Gastrocnemius medialis (tissue), 4 donors: ENCODE data around the gene GFER. TPM values are rescaled to one million over a fixed set of nuclear protein-coding genes. Genes with fewer than 3 reads are reported as not detected.

Experiments
- ATAC-seq, 2 donors: fragments of 150-250 bp; one replicate each; pipeline ENCODE4 v1.9.1; 2016
- DNase-seq, 2 donors: peaks; one replicate each; pipeline ENCODE4 v3.0.0-alpha.2; 2019
- H3K27ac ChIP-seq, 4 donors: fragments of 200-600 bp; sonication (generic); 1 replicate in 1 of 4; 2 replicates in 3 of 4; pipeline ENCODE4 v1.5.1; 2016 to 2018; ENCODE audit warnings: mild to moderate bottlenecking in 2 of 4, moderate library complexity in 1 of 4
- H3K27me3 ChIP-seq, 3 donors: fragments of 200-600 bp; sonication (generic) in 2 of 3; 1 replicate in 1 of 3; 2 replicates in 2 of 3; pipeline versions ENCODE4 v1.5.1 to v1.6.0; 2016 to 2019; ENCODE audit warnings: mild to moderate bottlenecking in 1 of 3, moderate library complexity in 1 of 3
- H3K36me3 ChIP-seq, 2 donors: fragments of 200-600 bp; sonication (generic) in 1 of 2; one replicate each; pipeline ENCODE4 v1.5.1; 2017 to 2018
- H3K4me1 ChIP-seq, 2 donors: fragments of 200-600 bp; sonication (generic) in 1 of 2; one replicate each; pipeline ENCODE4 v1.5.1; 2016 to 2017; ENCODE audit warnings: mild to moderate bottlenecking in 2 of 2
- H3K4me3 ChIP-seq, 4 donors: fragments of 200-600 bp; sonication (generic) in 3 of 4; 1 replicate in 1 of 4; 2 replicates in 3 of 4; pipeline ENCODE4 v1.5.1; 2016 to 2019; ENCODE audit warnings: mild to moderate bottlenecking in 2 of 4
- H3K9me3 ChIP-seq, 3 donors: fragments of 200-600 bp; sonication (generic) in 2 of 3; 1 replicate in 1 of 3; 2 replicates in 2 of 3; pipeline ENCODE4 v1.5.1; 2016 to 2019
- POLR2A ChIP-seq, 2 donors: fragments of 450-650 bp; IDR thresholded peaks; one replicate each; pipeline ENCODE4 v1.6.1; 2017; ENCODE audit warnings: antibody characterized with exemption in 2 of 2, mild to moderate bottlenecking in 2 of 2, moderate library complexity in 2 of 2
- in situ Hi-C, 4 donors: fragments of 200-750 bp; cut with MboI; loops; one replicate each; pipeline versions ENCODE4 v1.15.0 to v1.8.0; 2017; ENCODE audit warnings: low sequenced_read_pairs in 4 of 4
- intact Hi-C: fragments of 100-400 bp; cut with DNase I; formaldehyde crosslinking; loops from one replicate; pipeline ENCODE4 v1.15.1; 2023; ENCODE audit warnings: low total_unique reads
- total RNA-seq, 4 donors: library from RNA; depleted of rRNA; stranded (reverse); fragments of >200 nt; gene quantifications; one replicate each; pipeline versions ENCODE4 v1.1.0 to v1.2.3, GENCODE V29; 2016
- TF ChIP-seq, protein P1 (sequence below), 5 experiments: fragments of 450-650 bp in 3 of 5; fragments of 200-600 bp in 2 of 5; sonication (generic) in 2 of 5; IDR thresholded peaks in 4 of 5; conservative IDR thresholded peaks in 1 of 5; 1 replicate in 4 of 5; 2 replicates in 1 of 5; pipeline ENCODE4 v1.5.1; 2016 to 2019; ENCODE audit warnings: antibody characterized with exemption in 5 of 5, mild to moderate bottlenecking in 3 of 5, moderate library complexity in 3 of 5

GFER gene
- total RNA-seq, 4 donors from 2014 or later = 16.3 to 27.0 (median 20.1) TPM

DNA sequence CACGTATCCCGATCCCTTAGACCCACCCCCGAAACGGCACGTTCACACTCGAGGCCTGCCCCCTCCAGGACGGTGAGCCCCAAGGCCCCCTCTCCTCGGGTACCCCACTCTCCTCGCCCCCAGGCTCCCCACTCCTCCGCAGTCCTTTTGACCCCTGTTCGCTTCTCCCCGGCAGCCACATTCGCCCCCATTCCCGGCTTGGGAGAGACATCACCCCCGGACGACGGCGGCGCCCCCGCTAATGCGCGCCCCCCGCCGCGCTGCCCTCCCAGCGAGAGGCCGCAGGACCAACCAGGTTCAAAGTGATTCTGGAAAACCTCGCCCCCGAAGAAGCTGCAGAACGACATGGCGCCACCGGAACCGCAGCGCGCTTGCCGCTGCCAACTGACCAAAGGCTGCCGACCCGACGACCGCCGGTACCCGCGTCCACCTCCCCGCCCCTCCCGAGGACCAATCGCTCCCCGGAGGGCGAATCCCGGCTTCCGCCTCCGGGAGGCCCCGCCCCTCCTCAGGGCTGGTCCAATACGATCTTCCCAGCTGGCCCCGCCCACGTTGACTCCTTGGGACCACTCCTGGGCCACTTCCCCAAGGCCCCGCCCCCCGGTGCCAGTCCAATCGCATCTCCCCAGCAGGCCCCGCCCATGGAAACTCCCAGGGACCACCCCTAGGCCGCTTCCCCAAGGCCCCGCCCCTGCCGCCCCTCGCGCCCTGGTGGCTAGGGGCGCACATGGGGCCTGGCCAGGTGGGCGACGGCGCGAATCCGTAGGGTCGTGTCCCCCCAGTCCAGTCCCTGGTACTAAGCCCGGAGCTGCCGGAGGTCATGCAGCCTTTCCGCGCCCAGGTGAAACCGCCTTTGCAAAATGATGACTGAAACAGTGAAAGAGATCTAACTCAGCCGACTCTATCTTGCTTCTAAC lies 40.9 kb upstream of the GFER start, which contains the start of gene MSRB1:
MSRB1 (minus strand) TSS at position 390 of the 917 bp plus-strand sequence; CDS start at position 347, 43 bp downstream.
- TF ChIP-seq POLR2A (IDR thresholded peaks at IDR 0.05) = peak; percentile 98 to 100
- TF ChIP-seq, protein P1, sequence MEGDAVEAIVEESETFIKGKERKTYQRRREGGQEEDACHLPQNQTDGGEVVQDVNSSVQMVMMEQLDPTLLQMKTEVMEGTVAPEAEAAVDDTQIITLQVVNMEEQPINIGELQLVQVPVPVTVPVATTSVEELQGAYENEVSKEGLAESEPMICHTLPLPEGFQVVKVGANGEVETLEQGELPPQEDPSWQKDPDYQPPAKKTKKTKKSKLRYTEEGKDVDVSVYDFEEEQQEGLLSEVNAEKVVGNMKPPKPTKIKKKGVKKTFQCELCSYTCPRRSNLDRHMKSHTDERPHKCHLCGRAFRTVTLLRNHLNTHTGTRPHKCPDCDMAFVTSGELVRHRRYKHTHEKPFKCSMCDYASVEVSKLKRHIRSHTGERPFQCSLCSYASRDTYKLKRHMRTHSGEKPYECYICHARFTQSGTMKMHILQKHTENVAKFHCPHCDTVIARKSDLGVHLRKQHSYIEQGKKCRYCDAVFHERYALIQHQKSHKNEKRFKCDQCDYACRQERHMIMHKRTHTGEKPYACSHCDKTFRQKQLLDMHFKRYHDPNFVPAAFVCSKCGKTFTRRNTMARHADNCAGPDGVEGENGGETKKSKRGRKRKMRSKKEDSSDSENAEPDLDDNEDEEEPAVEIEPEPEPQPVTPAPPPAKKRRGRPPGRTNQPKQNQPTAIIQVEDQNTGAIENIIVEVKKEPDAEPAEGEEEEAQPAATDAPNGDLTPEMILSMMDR (IDR thresholded peaks at IDR 0.05 in 4 of 5, conservative IDR thresholded peaks at IDR 0.05 in 1 of 5) = peak in 1 of 5 experiments; percentile 18
- H3K4me3 ChIP-seq = peak within 1 kb of the TSS; percentile 81 to 99 (median 94)
- in situ Hi-C loops = no loop called here
- peaks cover 2 to 26% of the 10 kb centered on the region in 2 donors for H3K36me3 ChIP-seq
- H3K4me1 ChIP-seq = peaks cover 29 to 58% of the 10 kb centered on the region in 2 donors
- no peaks in the 10 kb centered on the region for H3K27me3 ChIP-seq
- peak; percentile 100 for DNase-seq
- H3K27ac ChIP-seq = peak within 1 kb of the TSS; percentile 98 to 100 (median 98)
- ATAC-seq = peak; percentile 59 to 80
- no peaks in the 10 kb centered on the region for H3K9me3 ChIP-seq
- intact Hi-C loops = loop anchor here (10.0 kb wide), 1 partner anchor 592 kb away; the partner anchor contains the start of genes CEMP1 and PDPK1

DNA sequence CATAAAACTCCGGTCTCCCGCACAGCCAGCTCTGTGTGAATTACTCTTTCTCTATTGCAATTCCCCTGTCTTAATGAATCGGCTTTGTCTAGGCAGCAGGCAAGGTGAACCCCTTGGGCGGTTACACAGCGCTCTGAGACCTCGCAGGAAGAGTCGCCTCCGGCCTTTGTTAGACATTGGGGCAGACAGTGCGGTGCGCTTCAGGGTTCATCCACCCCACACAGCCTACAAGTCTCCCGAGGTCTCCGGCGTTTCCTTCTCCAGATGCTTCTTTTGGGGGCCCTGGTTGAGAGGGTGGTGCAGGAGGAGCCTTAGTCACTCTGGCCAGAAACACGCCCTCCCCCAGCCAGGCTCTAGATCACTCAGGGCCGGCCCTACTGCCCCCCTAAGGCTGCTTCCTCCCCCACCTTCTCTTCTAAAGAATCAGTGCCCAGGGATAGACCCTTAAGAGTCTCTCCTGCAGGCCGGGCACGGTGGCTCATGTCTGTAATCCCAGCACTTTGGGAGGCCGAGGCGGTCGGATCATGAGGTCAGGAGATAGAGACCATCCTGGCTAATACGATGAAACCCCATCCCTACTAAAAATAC lies 39.3 kb upstream of the GFER start:
- TF ChIP-seq, protein P1 (IDR thresholded peaks at IDR 0.05 in 4 of 5, conservative IDR thresholded peaks at IDR 0.05 in 1 of 5) = no peak
- no peak for TF ChIP-seq POLR2A (IDR thresholded peaks at IDR 0.05)
- Histone ChIP-seq H3K27me3 (no peaks in the 10 kb centered on the region), H3K4me3 (no peak overlapping the region), H3K9me3 (no peaks in the 10 kb centered on the region), H3K4me1 (peaks cover 35 to 66% of the 10 kb centered on the region in 2 donors), H3K36me3 (peaks cover 0 to 10% of the 10 kb centered on the region in 2 donors), H3K27ac (peak overlapping the region; percentile 98 to 100 (median 98))
- in situ Hi-C loops = no loop called here
- intact Hi-C loops = loop anchor here (10.0 kb wide), 1 partner anchor 590 kb away; the partner anchor contains the start of genes CEMP1 and PDPK1
- DNase-seq (no peak), ATAC-seq (no peak)

- DNase-seq (no peak), ATAC-seq (no peak)
- intact Hi-C loops = loop anchor here (10.0 kb wide), 1 partner anchor 589 kb away; the partner anchor contains the start of genes CEMP1 and PDPK1
- H3K4me3 ChIP-seq = no peak overlapping the region
- H3K36me3 ChIP-seq = no peaks in the 10 kb centered on the region
- no peaks in the 10 kb centered on the region for H3K27me3 ChIP-seq
- H3K4me1 ChIP-seq = peaks cover 39 to 69% of the 10 kb centered on the region in 2 donors
- H3K9me3 ChIP-seq = no peaks in the 10 kb centered on the region
- in situ Hi-C loops = no loop called here
- no peak for TF ChIP-seq POLR2A (IDR thresholded peaks at IDR 0.05)
- TF ChIP-seq, protein P1 (IDR thresholded peaks at IDR 0.05 in 4 of 5, conservative IDR thresholded peaks at IDR 0.05 in 1 of 5) = no peak
- H3K27ac ChIP-seq = peak overlapping the region; percentile 98 to 100 (median 98)
Observed at GRCh38 chr16:1945559-1946391, 38.2 kb upstream of the GFER start.
